Mesothelial cell of epicardium (in vitro differentiated cells): ENCODE data around the gene MT1B. TPM values are rescaled to one million over a fixed set of nuclear protein-coding genes. Genes with fewer than 3 reads are reported as not detected.

ENCODE experiments used
- DNase-seq, 2 experiments: peaks; one replicate each; pipeline ENCODE4 v3.0.0; 2021; ENCODE audit warnings: low spot score in 2 of 2; ENCODE audit not compliant: unreplicated experiment in 2 of 2
- H3K27ac Mint-ChIP-seq: 2 replicates; pipeline ENCODE4 v1.8.0; 2021; ENCODE audit warnings: mixed read lengths
- H3K27me3 Mint-ChIP-seq: 2 replicates; pipeline ENCODE4 v1.8.0; 2021; ENCODE audit warnings: low read depth, mixed read lengths
- H3K36me3 Mint-ChIP-seq: 2 replicates; pipeline ENCODE4 v1.8.0; 2021; ENCODE audit warnings: mixed read lengths
- H3K4me1 Mint-ChIP-seq: 2 replicates; pipeline ENCODE4 v1.8.0; 2021; ENCODE audit warnings: mixed read lengths
- H3K4me3 Mint-ChIP-seq: 2 replicates; pipeline ENCODE4 v1.8.0; 2021; ENCODE audit warnings: mild to moderate bottlenecking, moderate library complexity, mixed read lengths
- H3K9me3 Mint-ChIP-seq: 2 replicates; pipeline ENCODE4 v1.8.0; 2021; ENCODE audit warnings: mixed read lengths
- CTCF ChIP-seq: fragments of 200-600 bp; sonication (generic); IDR thresholded peaks from one replicate; pipeline ENCODE4 v1.5.0; 2021; ENCODE audit warnings: antibody characterized with exemption; ENCODE audit not compliant: unreplicated experiment
- total RNA-seq: library from RNA; stranded (reverse); gene quantifications from 3 replicates; pipeline ENCODE4 v1.2.1, GENCODE V29; 2021

The MT1B gene
- total RNA-seq, 1 donor from 2014 or later = not detected

GRCh38 chr16:56607109-56607618, 44.5 kb upstream of the MT1B start:
- DNase-seq = no peak

GRCh38 chr16:56607675-56608042, 44.0 kb upstream of the MT1B start:
- Mint-ChIP-seq H3K9me3 (no peaks in the 10 kb centered on the region), H3K4me3 (peak overlapping the region; percentile 56), H3K36me3 (no peaks in the 10 kb centered on the region), H3K27ac (peak overlapping the region; percentile 33), H3K4me1 (peaks cover 42% of the 10 kb centered on the region), H3K27me3 (peaks cover 21% of the 10 kb centered on the region)
- DNase-seq = no peak
- TF ChIP-seq CTCF = no peak

More at GRCh38 chr16:56607109-56607618, 44.5 kb upstream of the MT1B start:
- Mint-ChIP-seq H3K36me3 (no peaks in the 10 kb centered on the region), H3K27me3 (peaks cover 24% of the 10 kb centered on the region), H3K9me3 (no peaks in the 10 kb centered on the region), H3K4me3 (peak overlapping the region; percentile 25), H3K27ac (peak overlapping the region; percentile 45), H3K4me1 (peaks cover 42% of the 10 kb centered on the region)
- TF ChIP-seq CTCF = no peak

GRCh38 chr16:56608043-56608875, 43.4 kb upstream of the MT1B start, which contains the start of gene MT2A:
Gene MT2A, plus strand, starts transcription at chr16:56608584. Its CDS starts 72 bp downstream, at chr16:56608656.
- Mint-ChIP-seq H3K27ac (peak within 1 kb of the TSS; percentile 45), H3K4me3 (peak within 1 kb of the TSS; percentile 71), H3K27me3 (peaks cover 21% of the 10 kb centered on the region), H3K9me3 (no peaks in the 10 kb centered on the region), H3K36me3 (no peaks in the 10 kb centered on the region), H3K4me1 (peaks cover 42% of the 10 kb centered on the region)
- peak; percentile 68 to 79 for DNase-seq
- TF ChIP-seq CTCF = no peak

GRCh38 chr16:56608876-56609462, 42.7 kb upstream of the MT1B start:
- H3K36me3 Mint-ChIP-seq = no peaks in the 10 kb centered on the region
- H3K9me3 Mint-ChIP-seq = no peaks in the 10 kb centered on the region
- TF ChIP-seq CTCF = no peak
- no peak overlapping the region for H3K27ac Mint-ChIP-seq
- H3K4me3 Mint-ChIP-seq = peak overlapping the region; percentile 71
- peaks cover 42% of the 10 kb centered on the region for H3K4me1 Mint-ChIP-seq
- DNase-seq = no peak
- peaks cover 23% of the 10 kb centered on the region for H3K27me3 Mint-ChIP-seq

GRCh38 chr16:56609463-56609921, 42.2 kb upstream of the MT1B start:
- H3K4me3 Mint-ChIP-seq = peak overlapping the region; percentile 71
- H3K27me3 Mint-ChIP-seq = peaks cover 27% of the 10 kb centered on the region
- no peaks in the 10 kb centered on the region for H3K9me3 Mint-ChIP-seq
- peak in 1 of 2 experiments; percentile 52 for DNase-seq
- H3K36me3 Mint-ChIP-seq = no peaks in the 10 kb centered on the region
- no peak for TF ChIP-seq CTCF
- peak overlapping the region; percentile 45 for H3K27ac Mint-ChIP-seq
- peaks cover 42% of the 10 kb centered on the region for H3K4me1 Mint-ChIP-seq
